ENCODE data around the gene PHIP. TPM values are rescaled to one million over a fixed set of nuclear protein-coding genes. Genes with fewer than 3 reads are reported as not detected.

PHIP gene
- total RNA-seq, 1 experiment from 2014 or later: 26.5 TPM

GRCh38 chr6:79082304-79082703 lies 4.2 kb upstream of the PHIP start:
- no peak for DNase-seq (ENCODE audit: unreplicated experiment)
- H3K27me3 Mint-ChIP-seq (ENCODE audit: insufficient read depth, unreplicated experiment): no peaks in the 10 kb centered on the region
- TF ChIP-seq, protein P1, sequence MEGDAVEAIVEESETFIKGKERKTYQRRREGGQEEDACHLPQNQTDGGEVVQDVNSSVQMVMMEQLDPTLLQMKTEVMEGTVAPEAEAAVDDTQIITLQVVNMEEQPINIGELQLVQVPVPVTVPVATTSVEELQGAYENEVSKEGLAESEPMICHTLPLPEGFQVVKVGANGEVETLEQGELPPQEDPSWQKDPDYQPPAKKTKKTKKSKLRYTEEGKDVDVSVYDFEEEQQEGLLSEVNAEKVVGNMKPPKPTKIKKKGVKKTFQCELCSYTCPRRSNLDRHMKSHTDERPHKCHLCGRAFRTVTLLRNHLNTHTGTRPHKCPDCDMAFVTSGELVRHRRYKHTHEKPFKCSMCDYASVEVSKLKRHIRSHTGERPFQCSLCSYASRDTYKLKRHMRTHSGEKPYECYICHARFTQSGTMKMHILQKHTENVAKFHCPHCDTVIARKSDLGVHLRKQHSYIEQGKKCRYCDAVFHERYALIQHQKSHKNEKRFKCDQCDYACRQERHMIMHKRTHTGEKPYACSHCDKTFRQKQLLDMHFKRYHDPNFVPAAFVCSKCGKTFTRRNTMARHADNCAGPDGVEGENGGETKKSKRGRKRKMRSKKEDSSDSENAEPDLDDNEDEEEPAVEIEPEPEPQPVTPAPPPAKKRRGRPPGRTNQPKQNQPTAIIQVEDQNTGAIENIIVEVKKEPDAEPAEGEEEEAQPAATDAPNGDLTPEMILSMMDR (IDR thresholded peaks at IDR 0.05; ENCODE audit: unreplicated experiment): no peak

GRCh38 chr6:79081663-79082062 lies 3.6 kb upstream of the PHIP start:
- no peaks in the 10 kb centered on the region for H3K36me3 Mint-ChIP-seq (ENCODE audit: insufficient read depth, unreplicated experiment)
- BruUV-seq (replicated peaks): no TSS peak
- no peak overlapping the region for H3K4me3 Mint-ChIP-seq (ENCODE audit: unreplicated experiment)
- no peaks in the 10 kb centered on the region for H3K9me3 Mint-ChIP-seq (ENCODE audit: unreplicated experiment)
- ChIA-PET POLR2A (interaction anchor here (0.8 to 7.3 kb wide), 4 partner anchors 9 to 454 kb away, joined by 3 to 111 read pairs (median 8); partner anchors contain the start of gene LCA5), CTCF (interaction anchor here (0.6 to 0.8 kb wide), 2 partner anchors 175 to 305 kb away, joined by 3 read pairs; no protein-coding TSS in a partner anchor)
- H3K27me3 Mint-ChIP-seq (ENCODE audit: insufficient read depth, unreplicated experiment): no peaks in the 10 kb centered on the region
- H3K4me1 Mint-ChIP-seq (ENCODE audit: insufficient read depth, unreplicated experiment): peaks cover 11% of the 10 kb centered on the region
- TF ChIP-seq, protein P1 (IDR thresholded peaks at IDR 0.05; ENCODE audit: unreplicated experiment): no peak
- intact Hi-C loops (cut with micrococcal nuclease): no loop called here
- no peak for DNase-seq (ENCODE audit: unreplicated experiment)
- no peak overlapping the region for H3K27ac Mint-ChIP-seq (ENCODE audit: low read depth, unreplicated experiment)

More at GRCh38 chr6:79082304-79082703, 4.2 kb upstream of the PHIP start:
- intact Hi-C loops (cut with micrococcal nuclease): no loop called here
- CTCF ChIA-PET: interaction anchor here (0.8 kb wide), 1 partner anchor 174 kb away, joined by 3 read pairs; no protein-coding TSS in a partner anchor
- POLR2A ChIA-PET: interaction anchor here (0.8 to 7.3 kb wide), 4 partner anchors 9 to 454 kb away, joined by 3 to 111 read pairs (median 8); partner anchors contain the start of gene LCA5
- Mint-ChIP-seq H3K4me1 (ENCODE audit: insufficient read depth, unreplicated experiment) (peaks cover 11% of the 10 kb centered on the region), H3K27ac (ENCODE audit: low read depth, unreplicated experiment) (no peak overlapping the region), H3K9me3 (ENCODE audit: unreplicated experiment) (no peaks in the 10 kb centered on the region), H3K36me3 (ENCODE audit: insufficient read depth, unreplicated experiment) (no peaks in the 10 kb centered on the region), H3K4me3 (ENCODE audit: unreplicated experiment) (no peak overlapping the region)
- BruUV-seq (replicated peaks): no TSS peak

GRCh38 chr6:79079561-79080041 lies 1.5 kb upstream of the PHIP start:
- Mint-ChIP-seq H3K27ac (ENCODE audit: low read depth, unreplicated experiment) (peak overlapping the region; percentile 98), H3K27me3 (ENCODE audit: insufficient read depth, unreplicated experiment) (no peaks in the 10 kb centered on the region), H3K4me1 (ENCODE audit: insufficient read depth, unreplicated experiment) (peaks cover 11% of the 10 kb centered on the region), H3K36me3 (ENCODE audit: insufficient read depth, unreplicated experiment) (no peaks in the 10 kb centered on the region), H3K9me3 (ENCODE audit: unreplicated experiment) (no peaks in the 10 kb centered on the region), H3K4me3 (ENCODE audit: unreplicated experiment) (peak overlapping the region; percentile 79)
- intact Hi-C loops (cut with micrococcal nuclease): loop anchor here (2.0 to 10.0 kb wide), 4 partner anchors 212 to 1465 kb away; partner anchors contain the start of gene IRAK1BP1
- DNase-seq (ENCODE audit: unreplicated experiment): peak; percentile 22
- TF ChIP-seq, protein P1 (IDR thresholded peaks at IDR 0.05; ENCODE audit: unreplicated experiment): no peak
- CTCF ChIA-PET: interaction anchor here (0.6 kb wide), 1 partner anchor 75 kb away, joined by 3 read pairs; no protein-coding TSS in a partner anchor
- POLR2A ChIA-PET: interaction anchor here (0.8 to 7.3 kb wide), 29 partner anchors 8 to 465 kb away, joined by 3 to 111 read pairs (median 5); partner anchors contain the start of genes HMGN3 and LCA5
- no TSS peak for BruUV-seq (replicated peaks)

GRCh38 chr6:79077715-79078074 lies 359 bp downstream of the PHIP start:
- CTCF ChIA-PET: interaction anchor here (0.6 to 1.0 kb wide), 3 partner anchors 123 to 796 kb away, joined by 3 to 4 read pairs (median 4); no protein-coding TSS in a partner anchor
- no peak for DNase-seq (ENCODE audit: unreplicated experiment)

More at GRCh38 chr6:79077715-79078074, 359 bp downstream of the PHIP start:
- H3K27me3 Mint-ChIP-seq (ENCODE audit: insufficient read depth, unreplicated experiment): no peaks in the 10 kb centered on the region
- peaks cover 5% of the 10 kb centered on the region for H3K4me1 Mint-ChIP-seq (ENCODE audit: insufficient read depth, unreplicated experiment)
- no peaks in the 10 kb centered on the region for H3K9me3 Mint-ChIP-seq (ENCODE audit: unreplicated experiment)
- TF ChIP-seq, protein P1 (IDR thresholded peaks at IDR 0.05; ENCODE audit: unreplicated experiment): no peak
- peak overlapping the region; percentile 98 for H3K27ac Mint-ChIP-seq (ENCODE audit: low read depth, unreplicated experiment)
- peak overlapping the region; percentile 79 for H3K4me3 Mint-ChIP-seq (ENCODE audit: unreplicated experiment)
- BruUV-seq (replicated peaks): no TSS peak
- peaks cover under 1% of the 10 kb centered on the region for H3K36me3 Mint-ChIP-seq (ENCODE audit: insufficient read depth, unreplicated experiment)
- POLR2A ChIA-PET: interaction anchor here (0.5 to 7.3 kb wide), 35 partner anchors 10 to 1743 kb away, joined by 3 to 111 read pairs (median 5); partner anchors contain the start of genes HMGN3 and LCA5
- intact Hi-C loops (cut with micrococcal nuclease): loop anchor here (1.0 to 10.0 kb wide), 6 partner anchors 156 to 1467 kb away; partner anchors contain the start of genes IRAK1BP1 and LCA5

All from MCF 10A (cell line).